ENCODE results near the gene MFSD6L. TPM values are rescaled to one million over a fixed set of nuclear protein-coding genes. Genes with fewer than 3 reads are reported as not detected.

MFSD6L gene
- total RNA-seq, 1 experiment from 2014 or later, result 2.1 TPM

DNA sequence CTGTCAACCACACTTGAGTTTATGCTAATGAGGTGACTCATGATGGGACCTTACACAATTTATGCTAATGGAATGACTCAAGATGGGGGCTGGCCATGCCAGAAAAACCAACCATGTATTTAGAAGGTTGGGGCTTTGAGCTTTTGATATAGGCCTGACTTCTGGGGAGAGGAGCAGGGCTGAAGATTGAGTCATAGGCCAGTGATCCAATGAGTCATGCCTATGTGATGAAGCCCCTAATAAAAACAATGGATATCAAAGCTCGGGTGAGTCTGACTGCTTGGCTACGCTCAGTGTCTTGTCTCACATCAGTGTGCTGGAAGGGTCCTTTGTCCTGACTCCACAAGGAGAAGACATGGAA, 7.3 kb downstream of the MFSD6L start:
- no peak overlapping the region for H3K14ac ChIP-seq (ENCODE audit: insufficient read depth, low read length)

More for the DNA sequence above, 7.3 kb downstream of the MFSD6L start:
- no peak overlapping the region for H3K18ac ChIP-seq (ENCODE audit: insufficient read length, low read depth, low read length)
- no peaks in the 10 kb centered on the region for H3K27me3 ChIP-seq (ENCODE audit: insufficient read depth, low read length)
- H4K20me1 ChIP-seq (ENCODE audit: control insufficient read depth, insufficient read depth, insufficient read length), result no peaks in the 10 kb centered on the region
- H2BK15ac ChIP-seq (ENCODE audit: low read depth, low read length), result no peak overlapping the region
- Mint-ChIP-seq H3K4me1 (peaks cover 16 to 24% of the 10 kb centered on the region in 2 experiments), H3K4me3 (no peak overlapping the region), H3K27ac (no peak overlapping the region), H3K9me3 (peaks cover 9 to 16% of the 10 kb centered on the region in 2 experiments), H3K36me3 (ENCODE audit: insufficient read depth in 1 of 3, low read depth in 3 of 3) (peaks cover 2 to 10% (median 6%) of the 10 kb centered on the region in 3 experiments; a peak in 6 of 7 replicates), H3K27me3 (ENCODE audit: low read depth) (no peaks in the 10 kb centered on the region; the same call in 1 of the 2 replicates)
- H3K56ac ChIP-seq (ENCODE audit: insufficient read length, low read depth, low read length), result no peak overlapping the region
- no peak overlapping the region for H3K9ac ChIP-seq (ENCODE audit: extremely low read depth, insufficient read length, low read length)
- no peak overlapping the region for H2BK20ac ChIP-seq (ENCODE audit: low read depth, low read length, poor library complexity, severe bottlenecking)
- no peak overlapping the region for H3K23ac ChIP-seq (ENCODE audit: insufficient read length, low read depth, low read length)
- no peaks in the 10 kb centered on the region for H3K4me1 ChIP-seq (ENCODE audit: insufficient read depth, low read length)
- no CpG with 5 or more reads among the region's 2 CpGs for WGBS (ENCODE audit: extremely low coverage, insufficient read length, low lambda C conversion rate)
- H3K4me2 ChIP-seq (ENCODE audit: insufficient read depth, insufficient read length, low read length), result no peak overlapping the region
- H2BK5ac ChIP-seq (ENCODE audit: insufficient read length, low read length), result no peak overlapping the region
- H3K9me3 ChIP-seq (ENCODE audit: control insufficient read depth, low read depth, low read length), result peaks cover 5% of the 10 kb centered on the region
- H3T11ph ChIP-seq (ENCODE audit: low read length), result no peak overlapping the region
- H2BK120ac ChIP-seq (ENCODE audit: low read depth, low read length, poor library complexity, severe bottlenecking), result no peak overlapping the region
- no peak overlapping the region for H3K27ac ChIP-seq (ENCODE audit: insufficient read length, low read depth, low read length)
- H4K8ac ChIP-seq (replicated peaks; ENCODE audit: insufficient read length, low read depth, low read length), result no peak overlapping the region
- no peak overlapping the region for H4K5ac ChIP-seq (ENCODE audit: insufficient read length, low read depth, low read length)
- no peak overlapping the region for H3K4ac ChIP-seq (ENCODE audit: low read depth, low read length)
- no peaks in the 10 kb centered on the region for H3K79me2 ChIP-seq (ENCODE audit: insufficient read depth, low read length)
- no peaks in the 10 kb centered on the region for H3K79me1 ChIP-seq (ENCODE audit: insufficient read depth, low read depth, low read length, poor library complexity, severe bottlenecking)
- H2AK5ac ChIP-seq (ENCODE audit: insufficient read length, low read length), result no peak overlapping the region
- H4K91ac ChIP-seq (ENCODE audit: insufficient read length, low read depth, low read length), result no peak overlapping the region
- TF ChIP-seq, protein P1, sequence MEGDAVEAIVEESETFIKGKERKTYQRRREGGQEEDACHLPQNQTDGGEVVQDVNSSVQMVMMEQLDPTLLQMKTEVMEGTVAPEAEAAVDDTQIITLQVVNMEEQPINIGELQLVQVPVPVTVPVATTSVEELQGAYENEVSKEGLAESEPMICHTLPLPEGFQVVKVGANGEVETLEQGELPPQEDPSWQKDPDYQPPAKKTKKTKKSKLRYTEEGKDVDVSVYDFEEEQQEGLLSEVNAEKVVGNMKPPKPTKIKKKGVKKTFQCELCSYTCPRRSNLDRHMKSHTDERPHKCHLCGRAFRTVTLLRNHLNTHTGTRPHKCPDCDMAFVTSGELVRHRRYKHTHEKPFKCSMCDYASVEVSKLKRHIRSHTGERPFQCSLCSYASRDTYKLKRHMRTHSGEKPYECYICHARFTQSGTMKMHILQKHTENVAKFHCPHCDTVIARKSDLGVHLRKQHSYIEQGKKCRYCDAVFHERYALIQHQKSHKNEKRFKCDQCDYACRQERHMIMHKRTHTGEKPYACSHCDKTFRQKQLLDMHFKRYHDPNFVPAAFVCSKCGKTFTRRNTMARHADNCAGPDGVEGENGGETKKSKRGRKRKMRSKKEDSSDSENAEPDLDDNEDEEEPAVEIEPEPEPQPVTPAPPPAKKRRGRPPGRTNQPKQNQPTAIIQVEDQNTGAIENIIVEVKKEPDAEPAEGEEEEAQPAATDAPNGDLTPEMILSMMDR (conservative IDR thresholded peaks at IDR 0.05), result no peak
- H3K23me2 ChIP-seq (ENCODE audit: insufficient read length, low read depth, low read length, poor library complexity, severe bottlenecking), result no peaks in the 10 kb centered on the region
- no peak overlapping the region for H2BK12ac ChIP-seq (ENCODE audit: insufficient read length, low read depth, low read length)
- no peak overlapping the region for H2AFZ ChIP-seq (ENCODE audit: low read length)
- DNase-seq, result peak; percentile 20
